CD4-positive, alpha-beta T cell treated with Interleukin-6 at 100 ng/mL for 8 hours (primary cell): ENCODE measurements around the gene PET100.

Experiments
- DNase-seq: peaks from one replicate; pipeline ENCODE4 v3.0.0-alpha.2; 2020; ENCODE audit warnings: mixed read lengths, low spot score

PET100 gene

GRCh38 chr19:7679771-7680605 lies 50.4 kb downstream of the PET100 start:
- no peak for DNase-seq

- DNase-seq, result peak; percentile 86
Measured at GRCh38 chr19:7680606-7681339, 51.2 kb downstream of the PET100 start, which contains the start of gene TRAPPC5. TSS of gene TRAPPC5 (plus strand) at chr19:7680833. CDS start at chr19:7682254, 1,421 bp downstream.
